ENCODE data around the gene DISC1.

DNA sequence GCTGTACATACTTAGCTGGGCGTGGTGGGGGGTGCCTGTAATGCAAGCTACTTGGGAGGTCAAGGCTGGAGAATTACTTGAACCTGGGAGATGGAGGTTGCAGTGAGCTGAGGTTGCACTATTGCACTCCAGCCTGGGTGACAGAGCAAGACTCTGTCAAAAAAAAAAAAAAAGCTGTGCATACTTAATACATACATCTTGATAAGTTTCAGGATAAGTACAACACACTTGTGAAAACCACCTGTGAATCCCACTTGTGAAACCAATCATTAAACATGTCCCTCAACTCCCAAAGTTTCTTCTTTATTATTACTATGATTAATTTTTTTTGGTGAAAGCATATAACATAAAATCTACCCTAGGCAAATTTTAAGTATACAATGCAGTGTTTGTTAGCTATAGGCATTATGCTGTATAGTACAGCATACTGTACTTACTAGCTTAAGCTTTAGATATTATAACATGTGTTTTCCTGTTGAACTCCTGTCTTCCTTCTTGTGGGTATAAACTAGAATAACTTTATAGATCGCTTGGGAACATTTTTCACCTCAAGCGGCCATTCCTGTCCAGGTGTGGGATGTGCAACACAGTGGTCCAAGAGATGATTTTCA is 41.4 kb downstream of the DISC1 start:
- TF ChIP-seq POLR2AphosphoS5 (IDR thresholded peaks at IDR 0.05; ENCODE audit: low read depth, low read length) (no peak), TCF7L2 (IDR thresholded peaks at IDR 0.05; ENCODE audit: low read depth, low read length) (no peak), SIN3A (IDR thresholded peaks at IDR 0.05; ENCODE audit: borderline replicate concordance, insufficient read depth, low read depth, low read length) (no peak)
- TF ChIP-seq, protein P1, sequence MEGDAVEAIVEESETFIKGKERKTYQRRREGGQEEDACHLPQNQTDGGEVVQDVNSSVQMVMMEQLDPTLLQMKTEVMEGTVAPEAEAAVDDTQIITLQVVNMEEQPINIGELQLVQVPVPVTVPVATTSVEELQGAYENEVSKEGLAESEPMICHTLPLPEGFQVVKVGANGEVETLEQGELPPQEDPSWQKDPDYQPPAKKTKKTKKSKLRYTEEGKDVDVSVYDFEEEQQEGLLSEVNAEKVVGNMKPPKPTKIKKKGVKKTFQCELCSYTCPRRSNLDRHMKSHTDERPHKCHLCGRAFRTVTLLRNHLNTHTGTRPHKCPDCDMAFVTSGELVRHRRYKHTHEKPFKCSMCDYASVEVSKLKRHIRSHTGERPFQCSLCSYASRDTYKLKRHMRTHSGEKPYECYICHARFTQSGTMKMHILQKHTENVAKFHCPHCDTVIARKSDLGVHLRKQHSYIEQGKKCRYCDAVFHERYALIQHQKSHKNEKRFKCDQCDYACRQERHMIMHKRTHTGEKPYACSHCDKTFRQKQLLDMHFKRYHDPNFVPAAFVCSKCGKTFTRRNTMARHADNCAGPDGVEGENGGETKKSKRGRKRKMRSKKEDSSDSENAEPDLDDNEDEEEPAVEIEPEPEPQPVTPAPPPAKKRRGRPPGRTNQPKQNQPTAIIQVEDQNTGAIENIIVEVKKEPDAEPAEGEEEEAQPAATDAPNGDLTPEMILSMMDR (IDR thresholded peaks at IDR 0.05) = no peak
